ENCODE measurements around the gene SLC25A2. TPM values are rescaled to one million over a fixed set of nuclear protein-coding genes. Genes with fewer than 3 reads are reported as not detected.

Gene SLC25A2
- total and polyA plus RNA-seq, 2 of the 8 experiments (the other 6 are each of a cell fraction or from before 2014, with no cell fraction given): not detected

DNA sequence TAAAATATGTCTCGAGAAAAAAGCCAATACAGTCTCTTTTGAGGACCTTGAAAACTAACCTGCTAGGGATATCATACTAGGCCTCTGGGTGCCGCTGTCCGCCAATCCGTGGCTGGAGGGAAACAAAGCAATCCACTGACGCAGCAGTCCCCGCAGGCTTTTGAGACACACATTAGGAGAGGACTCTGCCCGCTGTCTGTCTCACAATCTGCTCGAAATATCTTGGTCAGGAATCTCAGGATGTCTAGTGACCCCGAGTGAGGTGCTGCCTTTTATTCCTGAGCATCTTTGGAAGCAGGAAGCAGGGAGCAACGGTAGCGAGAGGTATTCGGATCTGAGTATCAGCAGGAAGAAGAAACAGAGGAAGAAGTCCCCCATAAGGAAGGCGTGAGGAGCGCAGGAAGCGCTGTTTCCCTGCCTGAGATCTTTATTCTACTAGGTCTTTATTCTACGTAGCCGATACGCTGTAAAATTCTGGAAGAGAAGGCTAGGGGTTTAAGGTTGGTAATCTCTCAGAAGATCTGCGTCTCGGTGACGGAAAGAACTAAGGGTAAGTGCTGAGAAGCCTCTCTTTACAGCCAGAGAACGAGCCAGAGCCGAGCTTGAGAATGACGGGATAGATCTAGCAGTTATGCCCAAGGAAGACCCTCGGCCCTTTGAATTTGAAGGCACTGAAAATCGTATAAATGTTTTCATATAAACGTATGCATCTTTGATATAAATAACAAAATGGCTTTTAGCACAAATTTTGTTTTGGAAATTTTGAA is 22.4 kb upstream of the SLC25A2 start:
- Histone ChIP-seq H4K5ac (ENCODE audit: insufficient read length, low read depth, low read length) (no peak overlapping the region), H3K27ac (ENCODE audit: low read depth, low read length) (no peak overlapping the region), H2BK12ac (ENCODE audit: low read depth, low read length) (peak overlapping the region; percentile 56; the same call in 1 of the 2 replicates), H4K20me1 (replicated peaks in 1 of 2; ENCODE audit: control insufficient read depth in 1 of 2, insufficient read depth in 2 of 2, low read length in 2 of 2) (no peaks in the 10 kb centered on the region), H3K79me1 (ENCODE audit: low read depth, low read length) (no peaks in the 10 kb centered on the region), H3K4me2 (ENCODE audit: insufficient read depth in 1 of 2, low read depth in 2 of 2, low read length in 2 of 2) (peak overlapping the region; percentile 47 to 48), H3K4me3 (ENCODE audit: extremely low read depth in 1 of 4, insufficient read depth in 2 of 4, low read depth in 3 of 4, low read length in 4 of 4) (peak overlapping the region; percentile 31 to 54 (median 50)), H3K9me3 (ENCODE audit: insufficient read depth in 2 of 2, low read depth in 1 of 2, low read length in 1 of 2) (peaks cover 11 to 12% of the 10 kb centered on the region in 2 experiments), H3K4ac (replicated peaks; ENCODE audit: insufficient read length, low read depth, low read length) (no peak overlapping the region), H2BK5ac (ENCODE audit: low read depth, low read length) (peak overlapping the region; percentile 77; the same call in 1 of the 2 replicates), H3K18ac (ENCODE audit: extremely low read depth, low read length) (no peak overlapping the region), H3K56ac (replicated peaks; ENCODE audit: insufficient read length, low read depth, low read length) (no peak overlapping the region), H3K14ac (ENCODE audit: insufficient read length) (no peak overlapping the region), H2AK5ac (ENCODE audit: low read depth, low read length) (no peak overlapping the region), H3K9ac (replicated peaks in 1 of 4; ENCODE audit: extremely low read depth in 1 of 4, low read depth in 3 of 4, low read length in 3 of 4) (peak overlapping the region; percentile 34 to 77 (median 43); a peak in 4 of 7 replicates), H3K27me3 (replicated peaks in 1 of 4; ENCODE audit: control insufficient read depth in 3 of 4, extremely low read depth in 1 of 4, insufficient read depth in 3 of 4, low read length in 3 of 4) (no peaks in the 10 kb centered on the region), H3K79me2 (ENCODE audit: control insufficient read depth in 1 of 2, insufficient read depth in 2 of 2, low read length in 2 of 2) (no peaks in the 10 kb centered on the region), H2AFZ (ENCODE audit: low read length) (peak overlapping the region; percentile 83), H2BK20ac (ENCODE audit: low read length) (no peak overlapping the region), H2BK15ac (ENCODE audit: low read length) (no peak overlapping the region), H2BK120ac (replicated peaks; ENCODE audit: low read depth, low read length) (no peak overlapping the region), H3K4me1 (replicated peaks in 1 of 4; ENCODE audit: control insufficient read depth in 3 of 4, insufficient read depth in 4 of 4, low read length in 3 of 4) (no peaks in the 10 kb centered on the region), H4K8ac (ENCODE audit: extremely low read depth, insufficient read depth, low read length) (no peak overlapping the region), H3K36me3 (ENCODE audit: control insufficient read depth in 2 of 4, insufficient read depth in 4 of 4, low read length in 3 of 4) (no peaks in the 10 kb centered on the region; a peak in 1 of 8 replicates), H3K23ac (ENCODE audit: insufficient read length) (no peak overlapping the region), H4K91ac (replicated peaks; ENCODE audit: insufficient read length, low read length) (peak overlapping the region; percentile 81), H3K23me2 (ENCODE audit: low read depth, low read length) (0 out of 2 replicates have a peak, but pooled peaks cover 1% of the 10 kb centered on the region)
- POLR2A ChIA-PET (ENCODE audit: partially characterized antibody): interaction anchor here (0.7 to 1.6 kb wide), 3 partner anchors 8 to 86 kb away, joined by 3 read pairs; no protein-coding TSS in a partner anchor
- CTCF ChIA-PET (ENCODE audit: partially characterized antibody): interaction anchor here (0.6 to 4.0 kb wide), 13 partner anchors 9 to 402 kb away, joined by 3 to 19 read pairs (median 6); partner anchors contain the start of genes PCDHB11, PCDHGA10, PCDHGA2 and PCDHGA3
- DNase-seq (ENCODE audit: low read depth in 1 of 2, low spot score in 2 of 2): peak in 1 of 2 experiments; percentile 73
- WGBS, 2 experiments (ENCODE audit: extremely low coverage in 1 of 2, insufficient coverage in 1 of 2, insufficient read length in 1 of 2, insufficient replicate concordance in 2 of 2, low coverage in 1 of 2, low lambda C conversion rate in 2 of 2, missing lambda C conversion rate in 1 of 2): 57% methylated on average over 27 of the region's 27 CpGs; no CpG with 5 or more reads in 1 of the 2 experiments
- FAIRE-seq: no peak
- no peak for TF ChIP-seq SIRT6 (IDR thresholded peaks at IDR 0.05; ENCODE audit: low read length)
- TF ChIP-seq KDM4A (IDR thresholded peaks at IDR 0.05; ENCODE audit: low read depth, low read length, severe bottlenecking): peak; percentile 64
- TF ChIP-seq TAF7 (optimal IDR thresholded peaks at IDR 0.05; ENCODE audit: borderline replicate concordance, low read depth, low read length): peak; percentile 46
- no peak for TF ChIP-seq RNF2 (IDR thresholded peaks at IDR 0.05; ENCODE audit: borderline replicate concordance, low read depth, low read length, missing control alignments, poor library complexity, severe bottlenecking)
- no peak for TF ChIP-seq CHD2 (IDR thresholded peaks at IDR 0.05; ENCODE audit: low read length)
- TF ChIP-seq EP300 (IDR thresholded peaks at IDR 0.05; ENCODE audit: borderline replicate concordance in 1 of 2, low read depth in 2 of 2, low read length in 2 of 2): no peak
- peak; percentile 47; the same call in 1 of the 2 replicates for TF ChIP-seq POLR2AphosphoS5 (IDR thresholded peaks at IDR 0.05; ENCODE audit: low read depth, low read length)
- TF ChIP-seq SAP30 (IDR thresholded peaks at IDR 0.05; ENCODE audit: insufficient read depth, insufficient replicate concordance, low read length): no peak
- TF ChIP-seq BACH1 (IDR thresholded peaks at IDR 0.05; ENCODE audit: low read length): peak; percentile 65
- peak; percentile 28; the same call in 1 of the 2 replicates for TF ChIP-seq CREB1 (IDR thresholded peaks at IDR 0.05)
- peak; percentile 61 for TF ChIP-seq TAF1 (IDR thresholded peaks at IDR 0.05; ENCODE audit: low read depth, low read length)
- no peak for TF ChIP-seq JUND (IDR thresholded peaks at IDR 0.05; ENCODE audit: low read length)

Measured in H1 (cell line).